A549 (cell line): ENCODE results near the gene RPS17. TPM values are rescaled to one million over a fixed set of nuclear protein-coding genes. Genes with fewer than 3 reads are reported as not detected.
A peak's percentile ranks its signal among the peaks of the same experiment; 100 is the strongest.
"Not testable (repeated sequence)": the region's sequence is repeated elsewhere in the genome, so short reads cannot be mapped to it uniquely, and the experiment has no call there.

Experiments
- ATAC-seq, 2 experiments: fragments of 200-7000 bp in 1 of 2; fragments of >200 bp in 1 of 2; cut with Nextera tagmentation in 1 of 2; cut with Tn5 transposase in 1 of 2; 3 replicates each; pipeline versions ENCODE4 v1.8.0 to v1.9.1; 2018 to 2020; ENCODE audit warnings: mild to moderate bottlenecking in 1 of 2, moderate library complexity in 1 of 2
- CTCF ChIA-PET: fragments of 300-600 bp; sonication (Branson Sonifier 250); formaldehyde crosslinking; extraction: SDS; loops from one replicate; lab custom pipeline; 2021; ENCODE audit warnings: antibody characterized with exemption, inconsistent platforms; lab: Yijun Ruan, JAX
- POLR2A ChIA-PET: fragments of 350-600 bp; formaldehyde crosslinking; extraction: SDS; loops from one replicate; lab custom pipeline; 2021; ENCODE audit warnings: antibody characterized with exemption, inconsistent platforms; lab: Yijun Ruan, JAX
- DNase-seq, 2 experiments: peaks; one replicate each; pipeline versions ENCODE4 v3.0.0 to v3.0.0-alpha.2; 2011 to 2016; ENCODE audit warnings: low read depth in 1 of 2, low spot score in 1 of 2
- FAIRE-seq: peaks from 2 replicates; lab custom pipeline; 2011; peaks lifted over from hg19 to GRCh38; lab: Jason Lieb, UNC
- H3K27ac ChIP-seq, 2 experiments: fragments of >200 bp; sonication (Bioruptor Twin); formaldehyde crosslinking; 3 replicates each; pipeline ENCODE4 v1.5.1; 2016 to 2017
- H3K4me1 ChIP-seq: fragments of >200 bp; sonication (Bioruptor Twin); formaldehyde crosslinking; 3 replicates; pipeline ENCODE4 v1.6.1; 2016
- H3K4me2 ChIP-seq: fragments of >200 bp; sonication (Bioruptor Twin); formaldehyde crosslinking; 3 replicates; pipeline ENCODE4 v1.6.1; 2016
- H3K4me3 ChIP-seq: fragments of >200 bp; sonication (Bioruptor Twin); formaldehyde crosslinking; 3 replicates; pipeline ENCODE4 v1.5.1; 2016
- H3K9me3 ChIP-seq: fragments of >200 bp; sonication (Bioruptor Twin); formaldehyde crosslinking; 3 replicates; pipeline ENCODE4 v1.6.1; 2016
- ATOH8 ChIP-seq: fragments of 250-450 bp; sonication (Bioruptor Pico); IDR thresholded peaks from 2 replicates; pipeline ENCODE4 v1.5.0; 2020; ENCODE audit warnings: low read depth, mild to moderate bottlenecking, moderate library complexity
- CBX2 ChIP-seq: fragments of 200-600 bp; sonication (generic); IDR thresholded peaks from 2 replicates; pipeline ENCODE4 v1.6.1; 2016; ENCODE audit warnings: low read depth, mild to moderate bottlenecking, borderline replicate concordance
- CEBPB ChIP-seq, 2 experiments: fragments of >200 bp in 1 of 2; sonication (Bioruptor Twin) in 1 of 2; formaldehyde crosslinking in 1 of 2; IDR thresholded peaks; 2 replicates each; pipeline ENCODE4 v1.6.1; 2012 to 2016
- CHD4 ChIP-seq: fragments of 200-600 bp; sonication (generic); IDR thresholded peaks from 2 replicates; pipeline ENCODE4 v1.6.1; 2016; ENCODE audit warnings: antibody characterized with exemption, mild to moderate bottlenecking, borderline replicate concordance
- E2F6 ChIP-seq: IDR thresholded peaks from 2 replicates; pipeline ENCODE4 v1.6.1; 2012; ENCODE audit warnings: low read depth, borderline replicate concordance
- ESRRA ChIP-seq: fragments of 150-350 bp; IDR thresholded peaks from 2 replicates; pipeline ENCODE4 v1.6.1; 2014; ENCODE audit warnings: mild to moderate bottlenecking, low read length, borderline replicate concordance
- GATA3 ChIP-seq: IDR thresholded peaks from 2 replicates; pipeline ENCODE4 v1.6.1; 2012; ENCODE audit warnings: borderline replicate concordance
- KDM5A ChIP-seq: fragments of 200-600 bp; sonication (generic); IDR thresholded peaks from 2 replicates; pipeline ENCODE4 v1.6.1; 2016; ENCODE audit warnings: antibody characterized with exemption, mild to moderate bottlenecking
- MYC ChIP-seq: IDR thresholded peaks from 2 replicates; pipeline ENCODE4 v1.6.1; 2012; ENCODE audit warnings: mild to moderate bottlenecking, inconsistent platforms, low read length, improper control_type of control experiment, borderline replicate concordance
- REST ChIP-seq: fragments of 200-600 bp; sonication (generic); IDR thresholded peaks from 2 replicates; pipeline ENCODE4 v1.6.1; 2016; ENCODE audit warnings: antibody characterized with exemption, mild to moderate bottlenecking, moderate library complexity
- RFX5 ChIP-seq: fragments of 450-650 bp; IDR thresholded peaks from 2 replicates; pipeline ENCODE4 v1.7.1; 2014; ENCODE audit warnings: antibody characterized with exemption, mild to moderate bottlenecking, moderate library complexity
- SMC3 ChIP-seq: fragments of >200 bp; sonication (Bioruptor Twin); formaldehyde crosslinking; IDR thresholded peaks from 3 replicates; pipeline ENCODE4 v1.6.1; 2018; ENCODE audit warnings: inconsistent platforms
- ZNF302 ChIP-seq: fragments of 250-450 bp; sonication (Bioruptor Pico); IDR thresholded peaks from 2 replicates; pipeline ENCODE4 v1.9.0; 2021; ENCODE audit warnings: inconsistent platforms, mild to moderate bottlenecking, moderate library complexity
- whole genome bisulfite sequencing: methylation state at CpG from one replicate; pipeline ENCODE4 v1.1.6; 2017; ENCODE audit errors: missing lambda C conversion rate; 5-methylcytosine and 5-hydroxymethylcytosine counted together
- polyA plus RNA-seq, 4 experiments: library from polyadenylated mRNA; depleted of rRNA in 3 of 4; stranded (reverse); fragments of >200 nt; fragmentation: RNase III in 1 of 4; extraction: RNeasy Plus Mini Kit Qiagen cat#74134 plus additional on column Dnase treatment in 1 of 4; gene quantifications; 2 replicates in 3 of 4; 3 replicates in 1 of 4; pipeline ENCODE4 v1.2.3, GENCODE V29; 2011 to 2017

Gene RPS17
- polyA plus RNA-seq, 2 of the 4 experiments (the other 2 are of a cell fraction): 6,127 to 8,061 TPM

GRCh38 chr15:82530006-82530405, 10.3 kb downstream of the RPS17 start:
- no peak for DNase-seq
- no peak overlapping the region for H3K4me2 ChIP-seq
- H3K27ac ChIP-seq: no peak overlapping the region
- peaks cover 4% of the 10 kb centered on the region; the same call in 1 of the 3 replicates for H3K4me1 ChIP-seq
- POLR2A ChIA-PET: interaction anchor here (1.3 to 3.0 kb wide), 2 partner anchors 10 to 473 kb away, joined by 4 to 52 read pairs; partner anchors contain the start of gene RPS17
- no peak overlapping the region for H3K4me3 ChIP-seq
- 68% methylated on average over 3 of the region's 3 CpGs for WGBS
- CTCF ChIA-PET: interaction anchor here (1.2 to 5.9 kb wide), 11 partner anchors 11 to 1122 kb away, joined by 3 to 108 read pairs (median 4); partner anchors contain the start of genes RPS17 and WHAMM
- no peak for ATAC-seq
- no peak for FAIRE-seq
- H3K9me3 ChIP-seq: no peaks in the 10 kb centered on the region
- TF ChIP-seq RFX5: no peak
- TF ChIP-seq MYC: no peak
- no peak for TF ChIP-seq CBX2
- TF ChIP-seq ZNF302 (CRISPR knock-in tag): no peak
- no peak for TF ChIP-seq E2F6
- TF ChIP-seq ESRRA: no peak
- TF ChIP-seq SMC3: no peak
- TF ChIP-seq GATA3: no peak
- TF ChIP-seq CEBPB (IDR thresholded peaks at IDR 0.05): no peak
- no peak for TF ChIP-seq REST
- TF ChIP-seq CHD4: no peak
- no peak for TF ChIP-seq KDM5A
- TF ChIP-seq ATOH8 (CRISPR knock-in tag): no peak

GRCh38 chr15:82513587-82513986, 26.7 kb downstream of the RPS17 start:
- H3K4me2 ChIP-seq, H3K4me3 ChIP-seq, H3K27ac ChIP-seq, FAIRE-seq, H3K9me3 ChIP-seq, H3K4me1 ChIP-seq, POLR2A ChIA-PET, DNase-seq, CTCF ChIA-PET, ATAC-seq: not testable (repeated sequence)
- WGBS: no CpG with 5 or more reads among the region's 48 CpGs

GRCh38 chr15:82507693-82508092, 32.6 kb downstream of the RPS17 start:
- H3K27ac ChIP-seq, H3K9me3 ChIP-seq, FAIRE-seq, POLR2A ChIA-PET, DNase-seq, H3K4me2 ChIP-seq, H3K4me3 ChIP-seq, CTCF ChIA-PET, ATAC-seq, H3K4me1 ChIP-seq: not testable (repeated sequence)
- WGBS: 92% methylated on average over 4 of the region's 4 CpGs

- H3K4me3 ChIP-seq, POLR2A ChIA-PET, FAIRE-seq, ATAC-seq, CTCF ChIA-PET, DNase-seq, H3K27ac ChIP-seq, H3K9me3 ChIP-seq, H3K4me2 ChIP-seq, H3K4me1 ChIP-seq: not testable (repeated sequence)
- 74% methylated on average over 1 of the region's 1 CpG for WGBS
These were observed 33.2 kb downstream of the RPS17 start for GRCh38 chr15:82507087-82507486.

GRCh38 chr15:82505842-82506241, 34.4 kb downstream of the RPS17 start:
- H3K4me1 ChIP-seq, H3K4me2 ChIP-seq, FAIRE-seq, H3K27ac ChIP-seq, H3K4me3 ChIP-seq, DNase-seq, CTCF ChIA-PET, H3K9me3 ChIP-seq, POLR2A ChIA-PET: not testable (repeated sequence)
- WGBS: no CpG with 5 or more reads among the region's 3 CpGs
- ATAC-seq: 0 out of 6 replicates have a peak, but pooled peaks of 1 of the 2 experiments have one; percentile 28

- WGBS: 54% methylated on average over 1 of the region's 3 CpGs
- FAIRE-seq, H3K9me3 ChIP-seq, H3K27ac ChIP-seq, DNase-seq, ATAC-seq, POLR2A ChIA-PET, H3K4me2 ChIP-seq, H3K4me1 ChIP-seq, CTCF ChIA-PET, H3K4me3 ChIP-seq: not testable (repeated sequence)
These were observed 36.2 kb downstream of the RPS17 start for GRCh38 chr15:82504074-82504473.
